ENCODE results near the gene NBEA.
A peak's percentile ranks its signal among the peaks of the same experiment; 100 is the strongest.

The NBEA gene

GRCh38 chr13:34933349-34933748 lies 8.7 kb upstream of the NBEA start:
- H3K27me3 ChIP-seq (ENCODE audit: insufficient read depth, low read length): no peaks in the 10 kb centered on the region
- no peak overlapping the region for H3K9ac ChIP-seq (ENCODE audit: low read depth, low read length)
- H3K27ac ChIP-seq (ENCODE audit: low read length): no peak overlapping the region
- H3K36me3 ChIP-seq (ENCODE audit: insufficient read depth, low read depth, low read length): no peaks in the 10 kb centered on the region
- H3K9me3 ChIP-seq (ENCODE audit: insufficient read depth, low read depth, low read length): no peaks in the 10 kb centered on the region
- no peak overlapping the region for H3K4me3 ChIP-seq (ENCODE audit: low read length)
- H3K4me1 ChIP-seq (ENCODE audit: insufficient read depth, low read length): peaks cover 15% of the 10 kb centered on the region

- Histone ChIP-seq H3K27ac (ENCODE audit: low read length) (no peak overlapping the region), H3K36me3 (ENCODE audit: insufficient read depth, low read depth, low read length) (no peaks in the 10 kb centered on the region), H3K9ac (ENCODE audit: low read depth, low read length) (no peak overlapping the region), H3K4me1 (ENCODE audit: insufficient read depth, low read length) (peaks cover 15% of the 10 kb centered on the region), H3K9me3 (ENCODE audit: insufficient read depth, low read depth, low read length) (no peaks in the 10 kb centered on the region), H3K27me3 (ENCODE audit: insufficient read depth, low read length) (no peaks in the 10 kb centered on the region), H3K4me3 (ENCODE audit: low read length) (no peak overlapping the region)
Measured at GRCh38 chr13:34933786-34934185, 8.3 kb upstream of the NBEA start.

DNA sequence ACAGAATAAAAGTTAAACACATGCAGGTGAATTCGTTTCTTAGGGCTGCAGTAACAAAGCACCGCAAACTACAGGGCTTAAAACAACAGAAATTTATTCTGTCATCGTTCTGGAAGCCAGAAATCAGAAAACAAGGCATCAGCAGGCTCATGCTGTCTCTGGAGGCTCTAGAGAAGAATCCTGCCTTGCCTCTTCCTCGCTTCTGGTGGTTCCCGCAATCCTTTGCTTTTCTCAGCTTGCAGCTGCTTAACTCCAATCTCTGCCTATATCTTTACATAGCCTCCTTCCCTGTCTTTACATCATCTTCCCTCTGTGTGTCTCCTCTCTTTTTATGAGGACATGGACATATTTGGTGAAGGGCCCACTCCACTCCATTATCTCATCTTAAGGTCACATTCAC lies 6.2 kb upstream of the NBEA start:
- no peaks in the 10 kb centered on the region for H3K36me3 ChIP-seq (ENCODE audit: insufficient read depth, low read depth, low read length)
- H3K4me1 ChIP-seq (ENCODE audit: insufficient read depth, low read length): peaks cover 15% of the 10 kb centered on the region
- H3K27ac ChIP-seq (ENCODE audit: low read length): no peak overlapping the region
- no peak overlapping the region for H3K9ac ChIP-seq (ENCODE audit: low read depth, low read length)
- H3K4me3 ChIP-seq (ENCODE audit: low read length): no peak overlapping the region
- H3K27me3 ChIP-seq (ENCODE audit: insufficient read depth, low read length): no peaks in the 10 kb centered on the region
- no peaks in the 10 kb centered on the region for H3K9me3 ChIP-seq (ENCODE audit: insufficient read depth, low read depth, low read length)

GRCh38 chr13:34939771-34940170 lies 2.3 kb upstream of the NBEA start:
- Histone ChIP-seq H3K27me3 (ENCODE audit: insufficient read depth, low read length) (peaks cover 14% of the 10 kb centered on the region), H3K9me3 (ENCODE audit: insufficient read depth, low read depth, low read length) (no peaks in the 10 kb centered on the region), H3K36me3 (ENCODE audit: insufficient read depth, low read depth, low read length) (no peaks in the 10 kb centered on the region), H3K4me1 (ENCODE audit: insufficient read depth, low read length) (peaks cover 28% of the 10 kb centered on the region), H3K27ac (ENCODE audit: low read length) (no peak overlapping the region), H3K4me3 (ENCODE audit: low read length) (no peak overlapping the region), H3K9ac (ENCODE audit: low read depth, low read length) (no peak overlapping the region)

DNA sequence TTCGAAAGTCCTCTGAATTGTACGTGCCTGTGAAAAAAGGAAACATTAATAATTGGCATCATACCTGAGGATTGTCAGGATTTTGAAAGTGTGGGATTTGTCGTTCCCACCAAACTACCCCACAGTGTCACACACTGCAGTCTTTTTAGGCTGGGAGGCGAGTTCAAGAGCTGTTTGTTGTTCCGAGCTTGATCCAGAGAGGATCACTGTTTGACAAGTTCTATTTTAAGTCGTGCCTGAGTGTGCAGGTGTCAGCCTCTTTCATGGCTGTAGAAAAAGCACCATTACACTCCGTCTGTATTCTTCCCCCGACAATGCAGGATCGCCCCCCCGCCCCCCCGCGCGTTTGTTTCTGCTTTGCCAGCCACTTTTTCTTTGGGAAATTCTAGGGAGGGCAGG lies 635 bp upstream of the NBEA start:
- no peak overlapping the region for H3K9ac ChIP-seq (ENCODE audit: low read depth, low read length)
- H3K27ac ChIP-seq (ENCODE audit: low read length): no peak overlapping the region
- H3K4me1 ChIP-seq (ENCODE audit: insufficient read depth, low read length): peaks cover 31% of the 10 kb centered on the region
- H3K36me3 ChIP-seq (ENCODE audit: insufficient read depth, low read depth, low read length): no peaks in the 10 kb centered on the region
- H3K9me3 ChIP-seq (ENCODE audit: insufficient read depth, low read depth, low read length): no peaks in the 10 kb centered on the region
- peaks cover 15% of the 10 kb centered on the region for H3K27me3 ChIP-seq (ENCODE audit: insufficient read depth, low read length)
- peak overlapping the region; percentile 79 for H3K4me3 ChIP-seq (ENCODE audit: low read length)

DNA sequence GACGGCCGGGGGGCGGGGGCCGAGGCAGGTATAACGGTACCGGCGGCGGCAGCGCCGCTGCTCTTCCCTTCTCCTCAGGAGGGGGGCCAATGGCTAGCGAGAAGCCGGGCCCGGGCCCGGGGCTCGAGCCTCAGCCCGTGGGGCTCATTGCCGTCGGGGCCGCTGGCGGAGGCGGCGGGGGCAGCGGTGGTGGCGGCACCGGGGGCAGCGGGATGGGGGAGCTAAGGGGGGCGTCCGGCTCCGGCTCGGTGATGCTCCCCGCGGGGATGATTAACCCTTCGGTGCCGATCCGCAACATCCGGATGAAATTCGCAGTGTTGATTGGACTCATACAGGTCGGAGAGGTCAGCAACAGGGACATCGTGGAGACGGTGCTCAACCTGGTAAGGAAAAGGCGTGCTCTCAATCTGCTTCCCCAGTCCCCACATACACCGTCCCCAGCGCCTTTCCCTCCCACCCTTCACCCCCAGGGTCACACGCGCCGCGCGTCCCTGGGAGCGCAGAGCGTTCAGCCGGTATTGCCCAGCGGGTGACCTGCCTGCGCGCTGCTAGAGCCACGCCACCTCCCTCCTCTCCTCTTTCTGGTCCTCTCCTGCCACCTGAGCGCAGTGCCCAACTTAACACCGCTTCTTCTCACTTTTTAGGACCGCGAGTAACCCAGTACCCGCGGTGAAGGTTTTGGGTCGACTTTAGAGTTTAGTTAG lies 814 bp downstream of the NBEA start:
- Histone ChIP-seq H3K27me3 (ENCODE audit: insufficient read depth, low read length) (peaks cover 15% of the 10 kb centered on the region), H3K27ac (ENCODE audit: low read length) (no peak overlapping the region), H3K9me3 (ENCODE audit: insufficient read depth, low read depth, low read length) (no peaks in the 10 kb centered on the region), H3K9ac (ENCODE audit: low read depth, low read length) (peak overlapping the region; percentile 66; the same call in 1 of the 2 replicates), H3K36me3 (ENCODE audit: insufficient read depth, low read depth, low read length) (no peaks in the 10 kb centered on the region), H3K4me3 (ENCODE audit: low read length) (peak overlapping the region; percentile 79), H3K4me1 (ENCODE audit: insufficient read depth, low read length) (peaks cover 28% of the 10 kb centered on the region)

DNA sequence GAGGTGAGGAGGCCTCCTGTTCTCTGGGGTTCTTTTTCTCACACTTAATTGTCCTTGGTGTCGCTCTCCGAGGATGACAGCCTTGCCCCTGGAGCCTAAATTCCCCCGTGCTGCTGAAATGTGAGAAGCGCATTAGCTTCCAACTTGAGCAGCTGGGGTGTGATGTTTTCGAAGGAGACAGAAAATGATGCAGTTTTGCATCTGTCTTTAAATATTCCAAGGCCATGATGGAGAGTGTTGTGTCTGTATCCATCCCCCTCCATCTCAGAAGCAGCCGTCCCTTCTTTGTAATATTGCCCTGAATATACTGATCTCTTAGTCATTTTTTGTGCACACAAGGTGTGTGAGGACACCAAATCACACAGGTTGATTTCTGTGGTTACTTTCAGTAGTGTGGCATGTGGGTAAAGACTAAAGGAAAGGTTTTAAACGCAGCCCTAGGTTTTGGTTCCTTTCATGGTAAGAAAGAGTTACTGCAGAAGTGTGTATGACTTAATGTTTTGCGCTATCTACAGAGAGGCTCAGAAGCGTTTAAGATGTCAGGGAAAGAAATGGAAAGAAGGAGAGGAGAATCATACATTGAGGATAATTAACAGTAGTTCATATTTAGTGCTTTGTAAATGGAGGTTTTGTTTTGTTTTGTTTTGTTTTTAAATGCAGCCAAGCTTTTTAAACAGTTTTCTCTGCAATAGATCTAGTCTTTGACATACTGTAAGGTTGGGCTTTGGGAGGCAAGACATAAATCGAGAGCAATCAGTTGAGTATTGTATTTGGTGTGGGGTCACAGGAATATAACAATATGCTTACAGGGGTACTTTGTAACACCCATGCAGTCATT lies 1.6 kb downstream of the NBEA start:
- Histone ChIP-seq H3K4me3 (ENCODE audit: low read length) (peak overlapping the region; percentile 79), H3K27me3 (ENCODE audit: insufficient read depth, low read length) (peaks cover 15% of the 10 kb centered on the region), H3K4me1 (ENCODE audit: insufficient read depth, low read length) (peaks cover 31% of the 10 kb centered on the region), H3K9me3 (ENCODE audit: insufficient read depth, low read depth, low read length) (no peaks in the 10 kb centered on the region), H3K9ac (ENCODE audit: low read depth, low read length) (peak overlapping the region; percentile 66; the same call in 1 of the 2 replicates), H3K36me3 (ENCODE audit: insufficient read depth, low read depth, low read length) (no peaks in the 10 kb centered on the region), H3K27ac (ENCODE audit: low read length) (no peak overlapping the region)

- no peaks in the 10 kb centered on the region for H3K9me3 ChIP-seq (ENCODE audit: insufficient read depth, low read depth, low read length)
- no peak overlapping the region for H3K27ac ChIP-seq (ENCODE audit: low read length)
- H3K27me3 ChIP-seq (ENCODE audit: insufficient read depth, low read length): peaks cover 15% of the 10 kb centered on the region
- peak overlapping the region; percentile 66; the same call in 1 of the 2 replicates for H3K9ac ChIP-seq (ENCODE audit: low read depth, low read length)
- H3K36me3 ChIP-seq (ENCODE audit: insufficient read depth, low read depth, low read length): no peaks in the 10 kb centered on the region
- peak overlapping the region; percentile 79 for H3K4me3 ChIP-seq (ENCODE audit: low read length)
- H3K4me1 ChIP-seq (ENCODE audit: insufficient read depth, low read length): peaks cover 37% of the 10 kb centered on the region
Measured at GRCh38 chr13:34944274-34944634, 2.2 kb downstream of the NBEA start.

GRCh38 chr13:34944751-34945150 lies 2.7 kb downstream of the NBEA start:
- peaks cover 38% of the 10 kb centered on the region for H3K4me1 ChIP-seq (ENCODE audit: insufficient read depth, low read length)
- H3K4me3 ChIP-seq (ENCODE audit: low read length): peak overlapping the region; percentile 79; the same call in 1 of the 2 replicates

DNA sequence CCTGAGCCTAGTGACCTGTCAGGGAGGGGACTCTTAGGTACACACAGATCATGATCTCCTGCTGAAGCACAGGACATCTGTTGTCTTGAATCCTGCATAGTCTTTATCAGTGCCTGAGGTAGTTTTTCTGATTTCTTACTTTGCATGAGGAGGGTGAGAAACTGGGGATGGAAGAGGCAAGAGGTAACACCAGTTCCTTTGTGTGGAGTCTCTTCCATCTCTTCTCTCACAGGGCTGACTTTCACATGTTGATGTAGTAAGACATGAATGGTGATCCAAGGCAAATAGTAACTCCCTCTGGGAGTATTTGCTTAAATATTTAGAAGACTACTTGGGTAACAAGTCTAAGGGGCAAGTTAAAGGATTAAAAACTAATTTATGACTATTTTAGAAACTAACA lies 9.5 kb downstream of the NBEA start:
- H3K4me3 ChIP-seq (ENCODE audit: low read length): peak overlapping the region; percentile 21; the same call in 1 of the 2 replicates
- H3K27ac ChIP-seq (ENCODE audit: low read length): no peak overlapping the region
- peaks cover 17% of the 10 kb centered on the region; the same call in 1 of the 2 replicates for H3K36me3 ChIP-seq (ENCODE audit: insufficient read depth, low read depth, low read length)

More at GRCh38 chr13:34944751-34945150, 2.7 kb downstream of the NBEA start:
- Histone ChIP-seq H3K9me3 (ENCODE audit: insufficient read depth, low read depth, low read length) (no peaks in the 10 kb centered on the region), H3K27me3 (ENCODE audit: insufficient read depth, low read length) (peaks cover 15% of the 10 kb centered on the region), H3K9ac (ENCODE audit: low read depth, low read length) (peak overlapping the region; percentile 66; the same call in 1 of the 2 replicates), H3K27ac (ENCODE audit: low read length) (no peak overlapping the region), H3K36me3 (ENCODE audit: insufficient read depth, low read depth, low read length) (no peaks in the 10 kb centered on the region)

GRCh38 chr13:34959489-34959888 lies 17.4 kb downstream of the NBEA start:
- Histone ChIP-seq H3K9ac (ENCODE audit: low read depth, low read length) (no peak overlapping the region), H3K36me3 (ENCODE audit: insufficient read depth, low read depth, low read length) (peaks cover 5% of the 10 kb centered on the region; the same call in 1 of the 2 replicates), H3K4me3 (ENCODE audit: low read length) (no peak overlapping the region)

More for the DNA sequence above, 9.5 kb downstream of the NBEA start:
- H3K9me3 ChIP-seq (ENCODE audit: insufficient read depth, low read depth, low read length): peaks cover 21% of the 10 kb centered on the region
- H3K4me1 ChIP-seq (ENCODE audit: insufficient read depth, low read length): peaks cover 31% of the 10 kb centered on the region
- H3K9ac ChIP-seq (ENCODE audit: low read depth, low read length): peak overlapping the region; percentile 43; the same call in 1 of the 2 replicates
- no peaks in the 10 kb centered on the region for H3K27me3 ChIP-seq (ENCODE audit: insufficient read depth, low read length)

More at GRCh38 chr13:34959489-34959888, 17.4 kb downstream of the NBEA start:
- Histone ChIP-seq H3K4me1 (ENCODE audit: insufficient read depth, low read length) (peaks cover 25% of the 10 kb centered on the region; the same call in 1 of the 2 replicates), H3K27me3 (ENCODE audit: insufficient read depth, low read length) (no peaks in the 10 kb centered on the region), H3K27ac (ENCODE audit: low read length) (no peak overlapping the region), H3K9me3 (ENCODE audit: insufficient read depth, low read depth, low read length) (peaks cover 2% of the 10 kb centered on the region)
